Aorta (tissue), 5 donors: ENCODE measurements around the gene MYLK4. TPM values are rescaled to one million over a fixed set of nuclear protein-coding genes. Genes with fewer than 3 reads are reported as not detected.

Source experiments
- ATAC-seq: fragments of 200-7000 bp; cut with Tn5 transposase; one replicate; pipeline ENCODE4 v1.9.1; 2022; ENCODE audit warnings: moderate library complexity; ENCODE audit not compliant: low FRiP score
- DNase-seq, 2 donors: peaks; one replicate each; pipeline ENCODE4 v3.0.0-alpha.2; 2020
- H3K27ac ChIP-seq, 2 donors: one replicate each; pipeline ENCODE4 v1.5.1; 2013; ENCODE audit warnings: low read length in 2 of 2, mild to moderate bottlenecking in 2 of 2, moderate library complexity in 2 of 2, control low read depth in 1 of 2, inconsistent platforms in 1 of 2, low read depth in 1 of 2
- H3K27me3 ChIP-seq, 2 donors: one replicate each; pipeline ENCODE4 v1.6.1; 2013; ENCODE audit warnings: control low read depth in 1 of 2, low read length in 1 of 2, mild to moderate bottlenecking in 1 of 2, moderate library complexity in 1 of 2; ENCODE audit not compliant: insufficient read depth in 2 of 2, control insufficient read depth in 1 of 2
- H3K36me3 ChIP-seq, 2 donors: one replicate each; pipeline ENCODE4 v1.6.1; 2013; ENCODE audit warnings: control low read depth in 1 of 2, low read length in 1 of 2, mild to moderate bottlenecking in 1 of 2; ENCODE audit not compliant: insufficient read depth in 2 of 2, control insufficient read depth in 1 of 2
- H3K4me1 ChIP-seq, 2 donors: one replicate each; pipeline ENCODE4 v1.6.1; 2013; ENCODE audit warnings: low read length in 2 of 2, control low read depth in 1 of 2, mild to moderate bottlenecking in 1 of 2, moderate library complexity in 1 of 2; ENCODE audit not compliant: insufficient read depth in 2 of 2, control insufficient read depth in 1 of 2
- H3K4me3 ChIP-seq, 2 donors: one replicate each; pipeline ENCODE4 v1.5.1; 2013; ENCODE audit warnings: low read length in 2 of 2, control low read depth in 1 of 2, mild to moderate bottlenecking in 1 of 2
- H3K9me3 ChIP-seq: one replicate; pipeline ENCODE4 v1.6.1; 2013; ENCODE audit warnings: mild to moderate bottlenecking, low read length; ENCODE audit not compliant: control insufficient read depth
- WGBS, 2 donors: extraction: QIAGEN DNeasy Blood & Tissue Kit; methylation state at CpG; one replicate each; pipeline ENCODE4 v1.1.7; 2013; 5-methylcytosine and 5-hydroxymethylcytosine counted together
- intact Hi-C, 2 donors: fragments of 100-400 bp; cut with DNase I; formaldehyde crosslinking; loops; one replicate each; pipeline versions ENCODE4 v1.14.2 to v1.15.0; 2022
- polyA plus RNA-seq, 2 donors: library from polyadenylated mRNA; stranded (reverse); fragments of 200-250 nt; gene quantifications; one replicate each; pipeline ENCODE4 v1.2.3, GENCODE V29; 2013
- total RNA-seq, 2 donors: library from RNA; stranded (reverse); fragmentation: NEBNext Ultra II Directional; extraction: Animal tissue kit (Norgen Biotek cat#: 25700); gene quantifications; one replicate each; pipeline ENCODE4 v1.2.1, GENCODE V29; 2021
- donor health status: healthy with polysubstance abuse.
- donor health status: Bipolar disorder and iron deficiency.
- donor health status: DM: no; HTN: no; CAD: no.
- donor health status: DM: no; HTN: no; CAD: no.
- donor health status: DM: yes; HTN: yes; CAD: no.

Gene MYLK4
- total and polyA plus RNA-seq, 4 donors = 0.38 to 2.5 (median 1.6) TPM

DNA sequence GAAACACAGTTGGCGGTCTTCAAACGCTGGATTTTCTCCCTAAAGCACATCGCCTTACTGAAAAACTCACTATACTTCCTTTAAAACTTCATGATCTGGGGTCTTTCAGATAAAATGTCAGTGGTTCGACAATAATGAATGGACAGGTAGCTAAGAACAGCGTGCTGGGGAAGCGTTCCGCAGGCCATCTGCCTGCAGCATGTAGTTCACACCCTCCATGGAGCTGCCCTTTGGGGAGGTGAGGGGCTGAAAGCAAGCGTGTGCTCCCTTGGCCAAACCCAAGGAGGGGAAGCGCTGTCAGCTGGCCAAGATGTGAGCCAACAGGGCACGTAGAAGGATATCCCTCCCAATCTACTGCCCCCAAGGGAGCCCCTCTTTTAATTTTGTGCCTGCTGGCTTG lies 20.8 kb downstream of the MYLK4 start:
- ATAC-seq = no peak
- Histone ChIP-seq H3K4me1 (peaks cover 6% of the 10 kb centered on the region in 2 donors), H3K27me3 (no peaks in the 10 kb centered on the region), H3K9me3 (no peaks in the 10 kb centered on the region), H3K4me3 (no peak overlapping the region), H3K36me3 (no peaks in the 10 kb centered on the region), H3K27ac (no peak overlapping the region)
- WGBS, 2 donors = 87 to 92% methylated on average over 10 of the region's 10 CpGs
- intact Hi-C loops = no loop called here
- DNase-seq = no peak

DNA sequence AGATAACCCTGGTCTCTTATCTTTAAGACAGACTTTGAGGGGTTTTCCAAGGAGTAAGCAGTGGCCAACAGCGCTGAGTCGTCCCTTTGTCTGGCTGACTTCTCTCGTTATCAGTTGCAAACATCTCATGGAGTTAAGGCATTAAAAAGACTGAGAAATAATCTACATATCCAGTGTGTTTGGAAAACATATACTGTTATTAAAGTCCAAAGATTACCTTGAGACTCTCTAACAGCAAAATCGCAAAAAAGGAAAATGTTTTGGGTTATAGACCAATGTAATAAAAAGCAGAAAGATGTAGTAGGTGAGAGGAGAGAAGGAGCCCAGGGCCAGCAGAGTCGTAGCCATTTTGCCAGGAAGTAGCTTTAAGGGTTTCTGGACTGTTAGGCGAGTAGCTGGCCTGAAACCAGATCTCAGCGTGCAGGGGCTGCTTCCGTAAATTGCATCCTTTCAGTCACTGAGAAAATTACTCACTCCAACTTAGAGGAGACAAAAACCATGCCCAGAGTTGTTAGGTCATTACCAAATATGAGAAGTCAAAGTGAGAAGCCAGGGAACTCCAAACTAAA lies 24.6 kb downstream of the MYLK4 start:
- intact Hi-C loops = no loop called here
- WGBS, 2 donors = 37 to 44% methylated on average over 8 of the region's 8 CpGs
- no peaks in the 10 kb centered on the region for H3K27me3 ChIP-seq
- H3K4me3 ChIP-seq = no peak overlapping the region
- H3K36me3 ChIP-seq = no peaks in the 10 kb centered on the region
- ATAC-seq = no peak
- H3K27ac ChIP-seq = no peak overlapping the region
- H3K9me3 ChIP-seq = no peaks in the 10 kb centered on the region
- H3K4me1 ChIP-seq = no peaks in the 10 kb centered on the region
- peak in 1 of 2 donors; percentile 72 for DNase-seq

DNA sequence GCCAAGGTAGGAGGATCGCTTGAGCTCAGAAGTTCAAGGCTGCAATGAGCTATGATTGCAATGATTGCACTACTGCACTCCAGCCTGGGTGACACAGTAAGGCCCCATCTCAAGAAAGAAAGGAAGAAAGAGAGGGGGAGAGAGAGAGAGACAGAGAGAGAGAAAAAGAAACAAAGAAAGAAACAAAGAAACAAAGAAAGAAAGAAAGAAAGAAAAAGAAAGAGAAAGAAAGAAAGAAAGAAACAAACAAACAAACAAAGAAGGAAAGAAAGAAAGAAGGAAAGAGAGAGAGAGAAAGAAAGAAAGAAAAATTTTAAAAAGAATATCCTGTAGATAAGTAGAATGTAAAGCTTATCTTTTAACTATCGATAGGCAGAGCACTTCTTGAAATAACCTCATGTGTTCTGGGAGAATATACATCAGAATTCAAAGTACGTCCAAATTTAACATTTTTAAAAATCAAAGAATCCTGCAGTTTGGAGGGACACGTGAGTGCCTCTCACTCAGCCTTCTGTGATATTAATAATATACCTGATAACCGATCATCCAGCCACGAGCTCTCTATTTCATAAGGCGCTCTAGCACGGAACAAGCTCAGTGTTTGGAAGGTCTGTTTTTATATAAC lies 25.2 kb downstream of the MYLK4 start:
- DNase-seq (no peak), ATAC-seq (no peak)
- no peak overlapping the region for H3K27ac ChIP-seq
- intact Hi-C loops = no loop called here
- no peaks in the 10 kb centered on the region for H3K27me3 ChIP-seq
- no peaks in the 10 kb centered on the region for H3K9me3 ChIP-seq
- H3K4me3 ChIP-seq = no peak overlapping the region
- no peaks in the 10 kb centered on the region for H3K36me3 ChIP-seq
- H3K4me1 ChIP-seq = no peaks in the 10 kb centered on the region
- WGBS, 2 donors = 91 to 92% methylated on average over 8 of the region's 8 CpGs

DNA sequence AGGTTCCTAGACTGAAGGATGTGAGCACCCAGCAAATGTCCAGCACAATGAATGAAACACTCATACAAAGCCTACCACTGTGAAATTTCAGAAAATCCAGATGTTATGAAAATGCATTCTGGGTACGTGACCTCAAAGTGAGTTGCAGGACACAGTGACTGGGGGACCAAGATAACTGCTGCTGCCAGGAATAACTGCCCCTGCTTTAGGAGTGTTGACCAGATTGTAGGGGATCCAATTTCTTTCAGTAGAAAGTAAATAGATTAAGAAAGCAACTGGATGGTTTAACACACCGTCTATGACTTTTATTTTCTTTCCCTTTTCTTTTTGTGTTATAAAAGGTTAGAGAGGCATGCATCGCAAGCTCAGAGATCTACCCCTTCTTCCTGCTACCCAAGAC lies 29.5 kb downstream of the MYLK4 start:
- H3K27me3 ChIP-seq = no peaks in the 10 kb centered on the region
- ATAC-seq (no peak), DNase-seq (no peak)
- H3K27ac ChIP-seq = no peak overlapping the region
- H3K9me3 ChIP-seq = no peaks in the 10 kb centered on the region
- WGBS, 2 donors = 86 to 91% methylated on average over 3 of the region's 3 CpGs
- no peak overlapping the region for H3K4me3 ChIP-seq
- H3K36me3 ChIP-seq = no peaks in the 10 kb centered on the region
- intact Hi-C loops = no loop called here
- no peaks in the 10 kb centered on the region for H3K4me1 ChIP-seq

DNA sequence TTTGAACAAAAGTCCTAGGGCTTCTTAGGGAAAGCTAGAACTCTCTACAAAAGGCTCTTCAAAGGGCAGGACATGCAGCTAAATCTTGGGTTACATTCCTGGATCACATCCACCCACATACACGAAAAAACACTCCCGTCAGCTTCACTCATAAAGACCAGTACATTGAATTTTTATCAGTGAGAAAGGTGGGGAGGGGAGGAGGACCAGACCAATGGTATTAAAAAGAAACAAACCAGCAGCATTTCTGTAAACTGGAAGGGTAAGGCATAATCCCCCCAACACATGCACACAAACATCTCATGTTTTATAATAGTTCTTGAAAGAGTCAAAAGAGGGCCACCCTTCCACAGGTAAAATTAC lies 31.6 kb downstream of the MYLK4 start:
- ATAC-seq = no peak
- Histone ChIP-seq H3K36me3 (no peaks in the 10 kb centered on the region), H3K27me3 (no peaks in the 10 kb centered on the region), H3K27ac (no peak overlapping the region), H3K4me1 (no peaks in the 10 kb centered on the region), H3K9me3 (no peaks in the 10 kb centered on the region), H3K4me3 (no peak overlapping the region)
- DNase-seq = no peak
- intact Hi-C loops = no loop called here
- 65 to 84% methylated on average over 2 of the region's 2 CpGs for WGBS, 2 donors

DNA sequence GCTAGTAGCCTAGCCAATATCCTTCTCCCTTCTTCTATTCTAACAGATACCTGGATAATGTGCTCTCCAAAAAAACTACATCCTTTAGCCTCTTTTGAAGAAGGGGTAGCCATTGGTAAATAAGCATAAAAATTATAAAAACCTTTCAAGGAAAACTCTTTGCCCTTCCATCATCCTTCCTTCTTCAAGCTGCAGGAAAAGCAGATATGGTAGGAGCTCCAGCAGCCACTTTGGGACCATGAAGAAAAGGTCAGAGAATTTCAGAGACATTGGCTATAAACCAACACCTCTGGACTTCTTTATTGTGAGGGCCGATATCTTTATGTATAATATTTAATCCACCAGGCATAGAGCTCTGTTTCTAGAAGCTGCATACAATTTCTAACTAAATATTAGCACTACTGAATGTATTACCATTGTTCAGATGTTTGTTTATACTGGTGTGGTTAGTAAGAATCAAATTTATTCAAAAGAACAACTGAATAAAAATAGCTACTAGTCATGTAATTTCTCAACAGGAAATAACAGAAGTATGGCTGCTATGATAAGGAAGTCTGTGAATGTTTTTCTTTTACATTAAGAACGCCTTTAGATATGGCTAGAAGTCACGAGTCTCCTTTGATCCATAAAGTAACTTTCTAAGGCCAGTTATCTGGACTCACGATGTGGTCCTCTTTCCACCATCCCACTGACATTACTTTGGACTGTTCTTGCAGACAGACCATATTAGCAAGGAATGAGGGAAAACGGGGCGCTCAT lies 32.2 kb downstream of the MYLK4 start:
- ATAC-seq (no peak), DNase-seq (no peak)
- 75 to 76% methylated on average over 6 of the region's 6 CpGs for WGBS, 2 donors
- no peaks in the 10 kb centered on the region for H3K36me3 ChIP-seq
- H3K27me3 ChIP-seq = peaks cover 0 to under 1% of the 10 kb centered on the region in 2 donors
- no peaks in the 10 kb centered on the region for H3K4me1 ChIP-seq
- intact Hi-C loops = no loop called here
- no peak overlapping the region for H3K4me3 ChIP-seq
- H3K27ac ChIP-seq = no peak overlapping the region
- H3K9me3 ChIP-seq = no peaks in the 10 kb centered on the region

DNA sequence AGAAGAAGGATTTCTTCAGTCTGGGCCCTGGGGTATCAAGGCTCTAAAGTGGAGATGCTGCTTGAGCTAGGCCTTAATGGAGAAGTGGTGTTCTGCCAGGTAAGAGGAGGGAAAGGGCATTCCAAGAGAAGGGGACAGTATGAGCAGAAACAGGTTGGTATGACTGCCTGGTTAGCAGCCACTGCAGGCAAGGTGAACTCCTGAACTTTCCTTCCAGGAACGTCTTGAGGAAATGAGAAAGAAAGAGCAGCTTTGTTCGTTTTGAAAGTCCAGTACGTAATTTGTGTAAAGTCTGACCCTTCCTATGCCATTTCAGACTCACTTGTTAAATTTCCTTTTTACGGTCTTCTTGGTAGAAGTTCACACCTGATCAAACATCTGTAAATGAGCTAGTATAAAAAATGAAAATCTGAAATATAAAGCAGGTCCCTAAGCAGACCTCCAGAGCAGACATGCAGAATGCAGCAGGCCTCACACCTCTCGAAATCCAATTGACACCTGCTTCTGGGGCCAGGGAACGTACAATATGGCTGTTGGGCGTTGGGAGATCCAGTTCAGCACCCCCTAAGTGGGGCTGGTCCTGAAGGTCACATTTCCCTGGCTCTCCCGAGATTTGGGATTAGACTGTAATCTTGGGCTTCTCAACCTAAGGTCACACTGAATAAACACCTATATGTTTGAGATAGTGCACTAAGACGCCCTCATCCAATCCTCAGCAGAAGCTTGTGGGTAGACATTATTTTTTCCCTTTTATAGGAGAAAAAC lies 33.6 kb downstream of the MYLK4 start:
- Histone ChIP-seq H3K4me1 (no peaks in the 10 kb centered on the region), H3K9me3 (no peaks in the 10 kb centered on the region), H3K4me3 (no peak overlapping the region), H3K27me3 (peaks cover 0 to 1% of the 10 kb centered on the region in 2 donors), H3K27ac (no peak overlapping the region), H3K36me3 (no peaks in the 10 kb centered on the region)
- 83 to 87% methylated on average over 9 of the region's 9 CpGs for WGBS, 2 donors
- intact Hi-C loops = no loop called here
- DNase-seq (no peak), ATAC-seq (no peak)

DNA sequence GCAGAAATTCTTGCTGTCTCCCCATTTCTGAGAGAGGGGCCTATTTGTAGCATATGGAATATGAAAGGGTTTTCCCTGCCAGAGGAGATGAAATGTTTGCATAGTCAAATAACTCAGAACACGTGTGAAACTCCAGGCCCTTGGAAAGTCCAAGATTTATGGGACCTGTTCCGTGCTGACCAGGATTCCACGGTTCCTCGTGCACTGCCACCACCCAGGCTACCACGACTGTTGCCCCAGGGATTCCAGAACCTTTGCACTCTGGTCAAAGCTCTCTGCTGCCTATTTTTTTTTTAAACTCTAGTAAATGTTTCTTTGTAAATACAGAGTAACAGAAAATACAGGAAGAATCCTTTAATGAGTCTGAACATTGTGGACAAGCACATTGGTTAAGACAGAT lies 35.0 kb downstream of the MYLK4 start:
- no peak for DNase-seq
- H3K4me1 ChIP-seq = no peaks in the 10 kb centered on the region
- H3K36me3 ChIP-seq = no peaks in the 10 kb centered on the region
- intact Hi-C loops = no loop called here
- H3K4me3 ChIP-seq = no peak overlapping the region
- no peak overlapping the region for H3K27ac ChIP-seq
- ATAC-seq = no peak
- no peaks in the 10 kb centered on the region for H3K9me3 ChIP-seq
- peaks cover 0 to 1% of the 10 kb centered on the region in 2 donors for H3K27me3 ChIP-seq
- WGBS, 2 donors = 71 to 76% methylated on average over 5 of the region's 5 CpGs
